Fibroblast of skin of back (primary cell): Measurements from ENCODE around the gene B4GALNT4.
"Not testable (repeated sequence)": the region's sequence is repeated elsewhere in the genome, so short reads cannot be mapped to it uniquely, and the experiment has no call there.

ENCODE experiments used
- DNase-seq: peaks from one replicate; pipeline ENCODE4 v3.0.0-alpha.2; 2013

The B4GALNT4 gene

GRCh38 chr11:358129-358800 is 11.0 kb upstream of the B4GALNT4 start:
- no peak for DNase-seq

- no peak for DNase-seq
Measured at GRCh38 chr11:359181-359714, 10.1 kb upstream of the B4GALNT4 start.

DNA sequence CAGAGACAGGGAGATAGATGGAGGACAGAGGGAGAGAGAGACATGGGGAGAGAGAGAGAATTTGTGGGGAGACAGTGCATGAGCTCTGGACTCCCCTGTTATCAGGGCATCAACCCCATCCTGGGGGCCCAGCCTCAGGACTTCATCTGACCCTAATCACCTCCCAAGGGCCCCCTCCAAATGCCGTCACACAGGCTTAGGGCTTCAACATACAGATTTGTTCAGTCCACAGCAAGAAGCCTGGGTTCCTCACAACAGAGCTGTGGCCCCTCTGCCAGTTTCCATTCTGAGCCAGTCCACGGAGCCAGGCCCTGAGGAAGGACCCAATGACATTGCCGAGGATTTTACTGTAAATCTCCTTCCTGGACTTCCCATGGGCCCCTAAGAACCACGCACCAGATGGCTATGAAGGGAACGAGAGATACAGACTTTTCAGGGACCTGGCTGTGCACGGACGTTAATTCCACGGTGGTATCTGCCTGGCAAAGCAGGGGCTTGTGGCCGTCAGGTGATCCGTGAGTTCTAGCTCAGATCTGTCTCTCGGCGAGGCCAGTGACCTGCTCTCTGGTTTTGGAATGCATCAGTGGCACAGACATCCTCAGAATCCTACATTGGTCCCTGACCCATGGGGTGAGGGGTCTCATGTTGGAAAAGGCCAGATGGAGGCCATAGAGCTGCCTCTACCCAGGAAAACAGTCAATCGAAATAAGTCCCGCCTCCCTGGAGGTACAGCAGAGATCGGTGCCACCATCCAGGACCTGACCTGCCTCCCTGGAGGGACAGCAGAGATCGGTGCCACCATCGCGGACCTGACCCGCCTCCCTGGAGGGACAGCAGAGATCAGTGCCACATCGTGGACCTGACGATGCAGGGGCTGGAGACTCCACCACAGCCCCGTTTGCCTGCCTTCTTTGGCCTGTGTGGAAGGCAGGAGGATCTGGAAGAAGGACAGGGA is 8.7 kb upstream of the B4GALNT4 start:
- no peak for DNase-seq

- no peak for DNase-seq
Measured at GRCh38 chr11:362642-363442, 6.5 kb upstream of the B4GALNT4 start.

DNA sequence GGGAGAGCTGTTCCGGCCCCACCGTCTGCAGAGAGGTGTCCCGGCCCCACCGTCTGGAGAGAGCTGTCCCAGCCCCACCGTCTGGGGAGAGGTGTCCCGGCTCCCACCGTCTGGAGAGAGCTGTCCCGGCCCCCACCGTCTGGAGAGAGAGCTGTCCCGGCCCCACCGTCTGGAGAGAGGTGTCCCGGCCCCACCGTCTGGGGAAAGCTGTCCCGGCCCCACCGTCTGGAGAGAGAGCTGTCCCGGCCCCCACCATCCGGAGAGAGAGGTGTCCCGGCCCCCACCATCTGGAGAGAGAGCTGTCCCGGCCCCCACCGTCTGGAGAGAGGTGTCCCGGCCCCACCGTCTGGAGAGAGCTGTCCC is 5.9 kb upstream of the B4GALNT4 start:
- DNase-seq = not testable (repeated sequence)

- DNase-seq = peak; percentile 50
Measured at GRCh38 chr11:363948-364761, 5.1 kb upstream of the B4GALNT4 start.

GRCh38 chr11:364991-365725 is 4.1 kb upstream of the B4GALNT4 start:
- peak; percentile 40 for DNase-seq

- DNase-seq = no peak
Measured at GRCh38 chr11:365831-366230, 3.5 kb upstream of the B4GALNT4 start.

DNA sequence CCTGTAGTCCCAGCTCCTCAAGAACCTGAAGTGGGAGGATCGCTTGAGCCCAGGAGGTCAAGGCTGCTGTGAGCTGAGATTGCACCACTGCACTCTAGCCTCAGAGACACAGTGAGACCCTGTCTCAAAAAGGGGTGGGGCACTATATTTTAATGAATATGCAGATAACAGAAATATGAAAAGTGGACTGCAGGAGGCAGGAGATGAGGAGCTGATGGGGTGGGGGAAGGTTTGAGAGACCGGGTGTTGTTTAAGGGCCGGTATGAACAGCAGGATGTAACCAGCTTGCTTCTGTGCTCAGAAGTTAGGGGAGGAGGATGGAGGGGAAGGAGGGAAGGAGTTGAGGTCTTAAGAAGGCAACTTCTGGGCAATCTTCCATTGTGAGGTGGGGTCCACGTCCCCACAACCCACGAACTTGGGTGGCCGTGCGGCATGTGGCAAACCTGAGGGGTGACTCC is 1.3 kb upstream of the B4GALNT4 start:
- DNase-seq = no peak

DNA sequence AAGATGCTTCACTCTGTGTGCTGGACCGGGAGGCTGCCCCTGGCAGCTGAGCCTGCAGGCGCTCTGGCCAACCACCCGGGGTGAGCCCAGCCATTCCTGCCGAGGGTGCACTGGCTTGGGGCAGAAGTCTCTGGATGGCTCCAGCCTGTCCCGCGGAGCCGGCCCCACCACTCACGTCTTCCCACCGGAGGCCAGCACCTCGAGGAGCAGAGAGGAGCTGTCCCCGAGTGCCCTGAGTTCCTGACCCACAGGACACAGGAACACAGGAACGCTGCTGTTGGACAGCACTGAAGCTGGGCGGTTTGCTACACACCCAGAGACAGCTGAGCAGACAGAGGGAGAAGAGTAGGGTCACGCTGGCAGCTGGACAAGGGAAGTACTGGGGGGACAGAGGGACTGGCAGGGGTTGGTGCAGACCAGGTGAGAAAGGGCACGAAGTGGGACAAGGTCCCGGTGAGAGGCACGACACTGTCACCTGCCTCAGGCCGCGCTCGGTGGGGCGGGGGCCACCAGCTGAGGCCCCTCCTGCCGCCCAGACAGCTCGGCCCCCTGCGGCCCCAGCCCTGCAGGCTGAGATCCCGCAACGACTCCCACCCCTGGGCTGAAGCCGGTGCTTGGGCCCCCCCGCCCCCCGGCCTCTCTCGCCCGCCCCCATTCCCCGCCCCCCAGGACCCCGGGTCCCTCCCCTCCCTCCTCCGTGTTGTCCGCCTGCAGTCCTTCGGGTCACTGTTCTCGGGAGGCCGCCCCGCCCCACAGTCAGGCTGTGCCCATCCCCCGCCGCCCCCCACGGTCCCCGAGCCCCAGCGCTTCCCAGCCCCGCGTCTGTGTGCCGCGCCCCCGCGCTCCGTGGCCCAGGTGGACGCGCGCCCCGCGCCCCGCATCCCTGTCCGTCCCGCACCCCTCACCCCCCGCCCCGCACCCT is 624 bp upstream of the B4GALNT4 start:
- no peak for DNase-seq

- no peak for DNase-seq
Measured at GRCh38 chr11:370070-370941, 1.0 kb downstream of the B4GALNT4 start.

DNA sequence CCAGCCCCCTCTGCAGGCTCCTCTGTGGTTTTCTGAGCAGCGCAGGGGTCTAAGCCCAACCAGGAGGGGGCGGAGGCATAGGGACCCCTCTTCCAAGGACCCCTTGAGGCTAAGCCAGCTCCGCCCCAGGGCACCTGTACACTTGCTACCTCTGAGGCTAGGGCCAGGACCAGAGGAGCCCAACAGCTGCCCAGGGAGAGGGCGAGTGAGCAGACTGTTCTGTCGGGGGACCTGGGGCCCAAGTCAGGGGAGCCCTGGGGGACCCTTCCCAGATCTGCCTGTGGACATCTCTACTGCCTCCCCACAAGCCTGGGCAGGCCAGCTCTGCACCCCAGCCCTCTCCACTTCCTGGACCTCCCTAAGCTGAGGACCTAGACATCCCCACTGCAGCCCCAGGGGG is 1.8 kb downstream of the B4GALNT4 start:
- no peak for DNase-seq

DNA sequence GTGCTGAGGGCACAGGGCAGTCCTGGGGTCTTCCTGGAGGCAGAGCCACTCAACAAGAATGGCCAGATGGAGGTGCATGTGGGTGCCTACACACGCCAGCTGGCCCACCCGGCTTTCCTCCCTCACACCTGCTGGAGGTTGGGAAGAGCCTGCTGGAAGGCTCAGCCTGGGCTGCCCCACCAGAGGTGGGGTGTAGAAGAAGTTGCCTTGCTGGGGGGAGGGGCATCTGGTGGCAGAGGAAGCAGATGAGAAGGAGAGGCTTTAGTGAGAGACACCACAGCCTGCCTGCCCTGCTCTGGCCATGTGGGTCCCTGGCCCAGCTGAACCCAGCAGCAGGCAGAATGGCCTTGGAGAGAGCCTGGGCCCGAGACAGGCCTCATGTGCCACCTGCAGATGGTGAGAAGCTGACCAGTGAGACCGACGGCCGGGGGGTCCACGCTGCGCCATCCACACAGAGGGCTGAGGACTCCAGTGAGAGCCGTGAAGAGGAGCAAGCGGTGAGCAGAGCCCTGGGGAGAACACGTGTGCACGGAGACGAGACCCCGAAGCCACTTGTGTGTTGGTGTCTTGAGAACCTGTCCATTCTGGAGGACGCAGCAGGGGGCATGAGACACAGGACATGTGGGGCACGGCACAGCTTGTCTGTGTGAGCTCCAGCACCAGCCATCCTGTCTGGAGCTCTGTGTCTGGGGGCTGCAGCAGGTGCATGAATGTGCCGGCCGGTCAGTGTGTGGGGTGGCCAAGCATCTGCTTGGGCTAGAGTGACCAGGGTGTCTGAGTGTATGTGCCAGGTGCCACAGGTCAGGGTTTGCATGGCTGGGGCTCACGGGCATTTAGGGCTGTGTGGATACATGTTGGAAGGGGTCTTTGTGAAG is 2.7 kb downstream of the B4GALNT4 start:
- DNase-seq = no peak

DNA sequence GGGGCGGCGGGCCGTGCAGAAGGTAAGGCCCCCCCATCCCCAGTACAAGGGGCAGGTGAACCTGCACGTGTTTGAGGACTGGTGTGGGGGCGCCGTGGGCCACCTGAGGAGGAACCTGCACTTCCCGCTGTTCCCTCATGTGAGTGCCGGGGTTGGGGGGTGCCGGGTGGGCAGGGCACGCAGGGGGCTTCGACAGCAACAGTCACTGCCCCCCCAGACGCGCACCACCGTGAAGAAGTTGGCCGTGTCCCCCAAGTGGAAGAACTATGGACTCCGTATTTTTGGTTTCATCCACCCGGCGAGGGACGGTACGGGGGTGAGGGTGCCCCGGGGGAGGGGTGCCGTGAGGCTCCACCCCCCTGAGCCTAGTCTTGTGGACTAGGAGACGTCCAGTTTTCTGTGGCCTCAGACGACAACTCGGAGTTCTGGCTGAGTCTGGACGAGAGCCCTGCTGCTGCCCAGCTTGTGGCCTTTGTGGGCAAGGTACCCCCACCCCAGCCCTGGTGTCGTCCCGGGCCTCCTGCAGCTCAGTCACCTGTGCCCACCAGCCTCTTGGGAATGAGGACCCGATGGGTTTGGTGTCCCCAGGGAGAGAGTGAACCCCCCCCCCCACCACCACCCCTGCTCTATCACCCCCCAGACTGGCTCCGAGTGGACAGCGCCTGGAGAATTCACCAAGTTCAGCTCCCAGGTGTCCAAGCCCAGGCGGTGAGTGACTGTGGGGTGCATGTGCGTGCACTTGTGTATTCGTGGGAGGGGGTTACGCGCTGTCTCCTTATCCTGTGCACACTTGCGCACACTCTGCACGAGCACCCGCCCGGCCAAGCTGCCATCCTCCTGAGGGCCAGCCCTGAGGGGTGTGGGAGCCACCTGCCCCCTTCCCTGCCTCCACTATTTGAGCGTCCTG is 3.8 kb downstream of the B4GALNT4 start:
- no peak for DNase-seq

GRCh38 chr11:373716-374551 is 4.6 kb downstream of the B4GALNT4 start:
- DNase-seq = no peak
